GM12865 (cell line): ENCODE data around the gene APOL2.

Experiments used
- DNase-seq: peaks from one replicate; pipeline ENCODE4 v3.0.0; 2010; ENCODE audit warnings: low read depth
- H3K4me3 ChIP-seq: 2 replicates; pipeline ENCODE4 v1.5.1; 2011; ENCODE audit warnings: mild to moderate bottlenecking, low read depth, low read length, control low read depth
- CTCF ChIP-seq: IDR thresholded peaks from 2 replicates; pipeline ENCODE4 v1.5.1; 2011; ENCODE audit warnings: low read length, control low read depth, low read depth, inconsistent platforms; ENCODE audit not compliant: insufficient read depth; ENCODE audit errors: missing control alignments

Gene APOL2

GRCh38 chr22:36227396-36227795, 11.9 kb downstream of the APOL2 start:
- H3K4me3 ChIP-seq, result no peak overlapping the region
- TF ChIP-seq CTCF, result no peak
- no peak for DNase-seq

GRCh38 chr22:36226189-36226588, 13.1 kb downstream of the APOL2 start:
- no peak for DNase-seq

GRCh38 chr22:36225333-36225922, 13.9 kb downstream of the APOL2 start:
- TF ChIP-seq CTCF, result no peak
- DNase-seq, result no peak
- no peak overlapping the region for H3K4me3 ChIP-seq

More at GRCh38 chr22:36226189-36226588, 13.1 kb downstream of the APOL2 start:
- TF ChIP-seq CTCF, result no peak
- no peak overlapping the region for H3K4me3 ChIP-seq

- DNase-seq, result no peak
- no peak for TF ChIP-seq CTCF
- no peak overlapping the region for H3K4me3 ChIP-seq
Observed at GRCh38 chr22:36224245-36224644, 15.1 kb downstream of the APOL2 start.

GRCh38 chr22:36223504-36223903, 15.8 kb downstream of the APOL2 start:
- no peak for DNase-seq
- no peak overlapping the region for H3K4me3 ChIP-seq
- TF ChIP-seq CTCF, result no peak

GRCh38 chr22:36222887-36223450, 16.4 kb downstream of the APOL2 start:
- no peak for DNase-seq
- no peak for TF ChIP-seq CTCF
- H3K4me3 ChIP-seq, result no peak overlapping the region
